IMR-90 (cell line): ENCODE data around the gene RPH3AL. TPM values are rescaled to one million over a fixed set of nuclear protein-coding genes. Genes with fewer than 3 reads are reported as not detected.

Experiments
- ATAC-seq: fragments of 200-7000 bp; cut with Tn5 transposase; 2 replicates; pipeline ENCODE4 v1.9.1; 2020; ENCODE audit warnings: low read depth, mild to moderate bottlenecking, moderate library complexity
- BruUV-seq: library from RNA; stranded (reverse); fragments of 400-500 nt; replicated peaks from 2 replicates; lab custom pipeline; 2021; lab: Mats Ljungman, UMichigan
- CTCF ChIA-PET: fragments of 300-600 bp; formaldehyde crosslinking; extraction: SDS; loops from one replicate; lab custom pipeline; 2021; ENCODE audit warnings: antibody characterized with exemption; lab: Yijun Ruan, JAX
- POLR2A ChIA-PET: fragments of 300-600 bp; sonication (Branson Sonifier 250); formaldehyde crosslinking; loops from one replicate; lab custom pipeline; 2022; ENCODE audit warnings: antibody characterized with exemption; ENCODE audit not compliant: unreplicated experiment; lab: Charles Lee
- DNase-seq: peaks from one replicate; pipeline ENCODE4 v3.0.0; 2013
- H2AFZ ChIP-seq: replicated peaks from 2 replicates; pipeline ENCODE3; 2013; ENCODE audit warnings: low read length, mild to moderate bottlenecking; ENCODE audit not compliant: poor library complexity
- H2AK5ac ChIP-seq: 2 replicates; pipeline ENCODE4 v1.6.1; 2013; ENCODE audit warnings: low read depth, low read length, inconsistent platforms
- H2AK9ac ChIP-seq: replicated peaks from 2 replicates; pipeline ENCODE3; 2013; ENCODE audit warnings: mild to moderate bottlenecking, low read depth, low read length, moderate library complexity; ENCODE audit not compliant: poor library complexity
- H2BK120ac ChIP-seq: 2 replicates; pipeline ENCODE4 v1.6.1; 2013; ENCODE audit warnings: low read depth, low read length, inconsistent platforms
- H2BK15ac ChIP-seq: 3 replicates; pipeline ENCODE4 v1.6.1; 2013; ENCODE audit warnings: low read depth, low read length, inconsistent platforms
- H2BK20ac ChIP-seq: 2 replicates; pipeline ENCODE4 v1.6.1; 2013; ENCODE audit warnings: low read depth, mild to moderate bottlenecking, inconsistent platforms, low read length, moderate library complexity
- H2BK5ac ChIP-seq: 2 replicates; pipeline ENCODE4 v1.6.1; 2013; ENCODE audit warnings: mild to moderate bottlenecking, low read depth, low read length, inconsistent platforms; ENCODE audit not compliant: poor library complexity, severe bottlenecking
- H3K14ac ChIP-seq: replicated peaks from 2 replicates; pipeline ENCODE4 v1.6.1; 2013; ENCODE audit warnings: low read depth, low read length, inconsistent platforms
- H3K18ac ChIP-seq: 2 replicates; pipeline ENCODE4 v1.6.1; 2013; ENCODE audit warnings: low read depth, low read length, control low read depth
- H3K23ac ChIP-seq: 2 replicates; pipeline ENCODE4 v1.6.1; 2013; ENCODE audit warnings: low read depth, low read length, inconsistent platforms
- H3K27ac ChIP-seq: 2 replicates; pipeline ENCODE4 v1.5.1; 2013; ENCODE audit warnings: mild to moderate bottlenecking, control low read depth, low read length; ENCODE audit not compliant: insufficient read depth
- H3K27me3 ChIP-seq: 2 replicates; pipeline ENCODE4 v1.6.1; 2013; ENCODE audit warnings: low read length; ENCODE audit not compliant: control insufficient read depth, insufficient read depth
- H3K36me3 ChIP-seq: 2 replicates; pipeline ENCODE4 v1.6.1; 2013; ENCODE audit warnings: low read length, mixed read lengths; ENCODE audit not compliant: control insufficient read depth, insufficient read depth
- H3K4ac ChIP-seq: 2 replicates; pipeline ENCODE4 v1.6.1; 2013; ENCODE audit warnings: low read depth, low read length, inconsistent platforms
- H3K4me1 ChIP-seq: 2 replicates; pipeline ENCODE4 v1.6.1; 2013; ENCODE audit warnings: low read length, mixed read lengths; ENCODE audit not compliant: control insufficient read depth, insufficient read depth
- H3K4me2 ChIP-seq: 2 replicates; pipeline ENCODE4 v1.6.1; 2013; ENCODE audit warnings: low read depth, mild to moderate bottlenecking, control low read depth, low read length, moderate library complexity
- H3K4me3 ChIP-seq: 2 replicates; pipeline ENCODE4 v1.5.1; 2013; ENCODE audit warnings: low read depth, mild to moderate bottlenecking, control low read depth, low read length, moderate library complexity; ENCODE audit not compliant: insufficient read depth
- H3K56ac ChIP-seq: 2 replicates; pipeline ENCODE4 v1.6.1; 2013; ENCODE audit warnings: low read length, inconsistent platforms; ENCODE audit not compliant: insufficient read depth; ENCODE audit errors: extremely low read depth
- H3K79me1 ChIP-seq, 2 experiments: 2 replicates each; pipeline ENCODE4 v1.6.1; 2013; ENCODE audit warnings: low read length in 2 of 2, inconsistent platforms in 1 of 2, low read depth in 1 of 2
- H3K9ac ChIP-seq: 2 replicates; pipeline ENCODE4 v1.6.1; 2013; ENCODE audit warnings: low read depth, low read length, control low read depth
- H3K9me1 ChIP-seq: 2 replicates; pipeline ENCODE4 v1.6.1; 2013; ENCODE audit warnings: low read length, inconsistent platforms; ENCODE audit not compliant: insufficient read depth
- H3K9me3 ChIP-seq: 2 replicates; pipeline ENCODE4 v1.6.1; 2013; ENCODE audit warnings: low read length; ENCODE audit not compliant: control insufficient read depth, insufficient read depth
- H4K20me1 ChIP-seq: 2 replicates; pipeline ENCODE4 v1.6.1; 2013; ENCODE audit warnings: low read length, inconsistent platforms; ENCODE audit not compliant: insufficient read depth
- H4K5ac ChIP-seq: 2 replicates; pipeline ENCODE4 v1.6.1; 2013; ENCODE audit warnings: mild to moderate bottlenecking, low read depth, low read length, control low read depth
- H4K8ac ChIP-seq, 2 experiments: 2 replicates each; pipeline ENCODE4 v1.6.1; 2013; ENCODE audit warnings: low read depth in 2 of 2, low read length in 2 of 2, control low read depth in 1 of 2, inconsistent platforms in 1 of 2
- H4K91ac ChIP-seq: 2 replicates; pipeline ENCODE4 v1.6.1; 2013; ENCODE audit warnings: low read depth, low read length, inconsistent platforms; ENCODE audit not compliant: insufficient read depth
- CEBPB ChIP-seq: IDR thresholded peaks from 2 replicates; pipeline ENCODE4 v1.6.1; 2012; ENCODE audit warnings: low read depth, low read length, improper control_type of control experiment
- RCOR1 ChIP-seq: IDR thresholded peaks from 2 replicates; pipeline ENCODE4 v1.6.1; 2012; ENCODE audit warnings: mild to moderate bottlenecking, low read length, improper control_type of control experiment; ENCODE audit not compliant: insufficient replicate concordance
- WGBS, 2 experiments: methylation state at CpG; one replicate each; pipeline versions ENCODE4 v1.1.5 to v1.1.7; 2013; ENCODE audit warnings: missing lambda C conversion rate in 2 of 2; ENCODE audit not compliant: insufficient read length in 1 of 2; ENCODE audit errors: extremely low coverage in 2 of 2; 5-methylcytosine and 5-hydroxymethylcytosine counted together
- dilution Hi-C: fragments of 300-500 bp; cut with HindIII; formaldehyde crosslinking; loops from one replicate; pipeline ENCODE4 v1.14.3; 2018; ENCODE audit warnings: low sequenced_read_pairs; ENCODE audit not compliant: unreplicated experiment
- in situ Hi-C: fragments of 300-500 bp; cut with MboI; formaldehyde crosslinking; loops from 3 replicates; pipeline ENCODE4 v1.14.3; 2019; ENCODE audit warnings: low sequenced_read_pairs, inconsistent platforms, mixed read lengths
- intact Hi-C: fragments of 100-400 bp; cut with micrococcal nuclease; formaldehyde crosslinking; loops from 2 replicates; pipeline ENCODE4 v1.10.0; 2022
- polyA plus RNA-seq, 3 experiments: library from polyadenylated mRNA; depleted of rRNA; stranded (reverse); fragments of >200 nt; gene quantifications; 2 replicates each; pipeline ENCODE4 v1.2.3, GENCODE V29; 2012; ENCODE audit warnings: low replicate concordance in 1 of 3
- total RNA-seq: library from RNA; depleted of rRNA; stranded (reverse); fragments of >200 nt; gene quantifications from 2 replicates; pipeline ENCODE4 v1.2.3, GENCODE V29; 2012

The RPH3AL gene
- total and polyA plus RNA-seq, 2 of the 4 experiments (the other 2 are of a cell fraction): 1.8 to 2.5 TPM

DNA sequence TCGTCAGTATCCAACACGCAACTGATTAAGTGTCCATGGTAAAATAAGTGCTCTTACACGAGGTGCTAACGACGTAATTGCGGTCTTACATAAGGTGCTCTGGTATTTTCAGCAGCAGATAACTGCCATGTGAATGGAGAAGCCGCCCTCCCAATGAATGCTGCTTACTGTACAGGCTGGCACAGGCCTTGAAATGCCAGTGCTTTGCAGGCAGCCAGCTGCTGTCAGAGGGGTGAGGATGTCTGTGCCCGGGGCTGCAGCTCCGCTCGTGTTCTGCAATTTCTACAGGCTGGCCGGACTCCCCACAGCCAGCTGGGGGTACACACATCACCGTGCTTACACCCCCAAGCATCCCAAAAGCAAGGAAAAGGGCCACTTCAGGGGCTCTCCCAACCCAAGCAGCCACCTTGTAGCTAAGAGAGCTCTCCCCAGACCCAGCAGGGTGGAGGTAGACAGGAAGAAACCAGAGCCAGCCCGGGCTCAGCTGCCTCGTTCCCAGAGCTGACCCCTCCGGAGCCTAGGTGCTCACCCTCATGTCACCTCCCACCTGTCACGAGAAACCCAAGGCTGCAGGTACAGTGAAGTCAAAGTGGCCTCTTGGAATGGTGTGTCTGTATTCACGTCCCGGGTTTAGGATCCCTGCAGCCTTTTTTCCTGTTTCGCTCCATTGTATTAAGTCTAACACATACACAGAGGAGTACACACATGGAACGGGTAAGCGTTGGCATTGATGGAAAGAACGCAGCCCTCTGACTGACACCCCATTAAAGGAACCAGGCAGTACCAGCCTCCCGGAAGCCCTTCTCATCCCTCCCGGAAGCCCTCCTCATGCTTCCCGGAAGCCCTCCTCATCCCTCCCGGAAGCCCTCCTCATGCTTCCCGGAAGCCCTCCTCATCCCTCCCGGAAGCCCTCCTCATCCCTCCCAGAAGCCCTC, 27.2 kb upstream of the RPH3AL start:
- Histone ChIP-seq H3K9ac (no peak overlapping the region), H2AFZ (peak overlapping the region; percentile 14), H3K36me3 (no peaks in the 10 kb centered on the region), H3K9me1 (no peaks in the 10 kb centered on the region; the same call in 1 of the 2 replicates), H3K79me1 (no peaks in the 10 kb centered on the region), H3K27ac (no peak overlapping the region), H3K14ac (no peak overlapping the region), H2AK5ac (no peak overlapping the region), H3K23ac (no peak overlapping the region), H2BK120ac (no peak overlapping the region), H3K4ac (no peak overlapping the region), H3K4me2 (no peak overlapping the region), H4K8ac (no peak overlapping the region), H3K18ac (no peak overlapping the region), H3K9me3 (no peaks in the 10 kb centered on the region), H4K5ac (no peak overlapping the region), H3K56ac (no peak overlapping the region), H3K27me3 (peaks cover 18% of the 10 kb centered on the region), H3K4me1 (peaks cover 9% of the 10 kb centered on the region), H2BK15ac (no peak overlapping the region), H2AK9ac (peak overlapping the region; percentile 50), H3K4me3 (no peak overlapping the region), H4K91ac (no peak overlapping the region), H2BK5ac (no peak overlapping the region), H2BK20ac (no peak overlapping the region), H4K20me1 (no peaks in the 10 kb centered on the region)
- ChIA-PET POLR2A (no interaction called here), CTCF (no interaction called here)
- 62% methylated on average over 9 of the region's 28 CpGs; no CpG with 5 or more reads in 1 of the 2 experiments for WGBS, 2 experiments
- DNase-seq (no peak), ATAC-seq (no peak)
- intact Hi-C loops (no loop called here), dilution Hi-C loops (no loop called here), in situ Hi-C loops (no loop called here)
- BruUV-seq: no TSS peak
- TF ChIP-seq RCOR1 (no peak), CEBPB (no peak)
